Activated naive CD4-positive, alpha-beta T cell treated with anti-CD3 and anti-CD28 coated beads, Interleukin-2, amount 10 ng/mL, durations not matched to agents 7 days and 5 days (primary cell): Measurements from ENCODE around the gene DNLZ.
A peak's percentile ranks its signal among the peaks of the same experiment; 100 is the strongest.
"Not testable (repeated sequence)": the region's sequence is repeated elsewhere in the genome, so short reads cannot be mapped to it uniquely, and the experiment has no call there.

ENCODE experiments used
- CTCF ChIA-PET: fragments of 350-600 bp; sonication (Branson Sonifier 250); formaldehyde crosslinking; loops from one replicate; lab custom pipeline; 2021; ENCODE audit warnings: antibody characterized with exemption; lab: Charles Lee
- DNase-seq: peaks from one replicate; pipeline ENCODE4 v3.0.0-alpha.2; 2020
- H3K27ac Mint-ChIP-seq: one replicate; pipeline ENCODE4 v1.8.0; 2021; ENCODE audit warnings: mild to moderate bottlenecking, moderate library complexity, mixed read lengths
- H3K27me3 Mint-ChIP-seq: one replicate; pipeline ENCODE4 v1.8.0; 2021; ENCODE audit warnings: mild to moderate bottlenecking, mixed read lengths
- H3K36me3 Mint-ChIP-seq: one replicate; pipeline ENCODE4 v1.8.0; 2021; ENCODE audit warnings: mixed read lengths
- H3K4me1 Mint-ChIP-seq: one replicate; pipeline ENCODE4 v1.8.0; 2021; ENCODE audit warnings: mixed read lengths
- H3K4me3 Mint-ChIP-seq: one replicate; pipeline ENCODE4 v1.8.0; 2021; ENCODE audit warnings: mild to moderate bottlenecking, moderate library complexity, mixed read lengths
- H3K9me3 Mint-ChIP-seq: one replicate; pipeline ENCODE4 v1.8.0; 2021; ENCODE audit warnings: mixed read lengths

The DNLZ gene

GRCh38 chr9:136363106-136363948 is at the start of gene DNLZ:
DNLZ (minus strand) TSS chr9:136363744; CDS start chr9:136363714, 30 bp downstream.
- peak; percentile 96 for DNase-seq
- peaks cover 4% of the 10 kb centered on the region for H3K27me3 Mint-ChIP-seq
- H3K9me3 Mint-ChIP-seq, result no peaks in the 10 kb centered on the region
- peaks cover 9% of the 10 kb centered on the region for H3K4me1 Mint-ChIP-seq
- peak within 1 kb of the TSS; percentile 82 for H3K4me3 Mint-ChIP-seq
- H3K36me3 Mint-ChIP-seq, result no peaks in the 10 kb centered on the region
- H3K27ac Mint-ChIP-seq, result peak within 1 kb of the TSS; percentile 92
- CTCF ChIA-PET, result interaction anchor here (0.6 to 1.6 kb wide), 6 partner anchors 9 to 125 kb away, joined by 3 to 5 read pairs (median 3); no protein-coding TSS in a partner anchor

- Mint-ChIP-seq H3K36me3 (peaks cover 38% of the 10 kb centered on the region), H3K4me3 (no peak overlapping the region), H3K4me1 (peaks cover 45% of the 10 kb centered on the region), H3K9me3 (no peaks in the 10 kb centered on the region), H3K27ac (no peak overlapping the region), H3K27me3 (no peaks in the 10 kb centered on the region)
- CTCF ChIA-PET, result interaction anchor here (1.1 kb wide), 1 partner anchor 12 kb away, joined by 3 read pairs; no protein-coding TSS in a partner anchor
- no peak for DNase-seq
Measured at GRCh38 chr9:136412962-136413361, 49.4 kb upstream of the DNLZ start.

- Mint-ChIP-seq H3K4me1 (peaks cover 56% of the 10 kb centered on the region), H3K36me3 (peaks cover 40% of the 10 kb centered on the region), H3K4me3 (peak overlapping the region; percentile 87), H3K9me3 (no peaks in the 10 kb centered on the region), H3K27me3 (no peaks in the 10 kb centered on the region), H3K27ac (peak overlapping the region; percentile 92)
- DNase-seq, result no peak
- CTCF ChIA-PET, result no interaction called here
Measured at GRCh38 chr9:136411378-136411777, 47.8 kb upstream of the DNLZ start.

GRCh38 chr9:136410500-136411287 is 47.1 kb upstream of the DNLZ start, which contains the start of the genes ENTR1 and PMPCA:
ENTR1 (minus strand) TSS chr9:136410614; CDS start chr9:136410397, 217 bp downstream.
PMPCA (plus strand) TSS chr9:136410658; CDS start chr9:136410669, 11 bp downstream.
- no peaks in the 10 kb centered on the region for H3K9me3 Mint-ChIP-seq
- H3K27ac Mint-ChIP-seq, result peak within 1 kb of the TSS; percentile 92
- CTCF ChIA-PET, result interaction anchor here (1.0 kb wide), 1 partner anchor 10 kb away, joined by 5 read pairs; the partner anchor contains the start of gene SNAPC4
- peak within 1 kb of the TSS; percentile 87 for H3K4me3 Mint-ChIP-seq
- peak; percentile 96 for DNase-seq
- peaks cover 43% of the 10 kb centered on the region for H3K36me3 Mint-ChIP-seq
- H3K4me1 Mint-ChIP-seq, result peaks cover 59% of the 10 kb centered on the region
- H3K27me3 Mint-ChIP-seq, result no peaks in the 10 kb centered on the region

GRCh38 chr9:136409557-136410455 is 46.3 kb upstream of the DNLZ start:
- Mint-ChIP-seq H3K36me3 (peaks cover 50% of the 10 kb centered on the region), H3K27ac (peak overlapping the region; percentile 89), H3K27me3 (no peaks in the 10 kb centered on the region), H3K4me3 (peak overlapping the region; percentile 87), H3K4me1 (peaks cover 68% of the 10 kb centered on the region), H3K9me3 (no peaks in the 10 kb centered on the region)
- peak; percentile 55 for DNase-seq
- CTCF ChIA-PET, result interaction anchor here (1.0 kb wide), 1 partner anchor 9 kb away, joined by 5 read pairs; the partner anchor contains the start of gene SNAPC4

- Mint-ChIP-seq H3K27me3 (no peaks in the 10 kb centered on the region), H3K36me3 (peaks cover 49% of the 10 kb centered on the region), H3K4me3 (peak overlapping the region; percentile 21), H3K4me1 (peaks cover 79% of the 10 kb centered on the region), H3K9me3 (no peaks in the 10 kb centered on the region), H3K27ac (no peak overlapping the region)
- CTCF ChIA-PET, result no interaction called here
- DNase-seq, result peak; percentile 28
Measured at GRCh38 chr9:136407911-136408310, 44.4 kb upstream of the DNLZ start.

- Mint-ChIP-seq H3K4me1 (peaks cover 83% of the 10 kb centered on the region), H3K36me3 (peaks cover 52% of the 10 kb centered on the region)
- H3K4me3 Mint-ChIP-seq, DNase-seq, H3K27me3 Mint-ChIP-seq, H3K27ac Mint-ChIP-seq, H3K9me3 Mint-ChIP-seq, CTCF ChIA-PET: not testable (repeated sequence)
Measured at GRCh38 chr9:136407061-136407460, 43.5 kb upstream of the DNLZ start.

- H3K4me3 Mint-ChIP-seq, H3K27me3 Mint-ChIP-seq, CTCF ChIA-PET, H3K9me3 Mint-ChIP-seq, DNase-seq, H3K27ac Mint-ChIP-seq: not testable (repeated sequence)
- peaks cover 57% of the 10 kb centered on the region for H3K36me3 Mint-ChIP-seq
- peaks cover 81% of the 10 kb centered on the region for H3K4me1 Mint-ChIP-seq
Measured at GRCh38 chr9:136405904-136406303, 42.4 kb upstream of the DNLZ start.

- H3K27me3 Mint-ChIP-seq, result no peaks in the 10 kb centered on the region
- DNase-seq, result no peak
- H3K4me1 Mint-ChIP-seq, result peaks cover 82% of the 10 kb centered on the region
- H3K9me3 Mint-ChIP-seq, result no peaks in the 10 kb centered on the region
- peaks cover 57% of the 10 kb centered on the region for H3K36me3 Mint-ChIP-seq
- H3K27ac Mint-ChIP-seq, result peak overlapping the region; percentile 88
- H3K4me3 Mint-ChIP-seq, result no peak overlapping the region
- CTCF ChIA-PET, result no interaction called here
Measured at GRCh38 chr9:136405481-136405880, 41.9 kb upstream of the DNLZ start.

- H3K4me1 Mint-ChIP-seq, result peaks cover 81% of the 10 kb centered on the region
- peak overlapping the region; percentile 40 for H3K4me3 Mint-ChIP-seq
- H3K36me3 Mint-ChIP-seq, result peaks cover 57% of the 10 kb centered on the region
- peak overlapping the region; percentile 88 for H3K27ac Mint-ChIP-seq
- CTCF ChIA-PET, result interaction anchor here (0.6 to 1.1 kb wide), 2 partner anchors 80 to 95 kb away, joined by 3 read pairs; no protein-coding TSS in a partner anchor
- H3K27me3 Mint-ChIP-seq, result no peaks in the 10 kb centered on the region
- no peak for DNase-seq
- H3K9me3 Mint-ChIP-seq, result no peaks in the 10 kb centered on the region
Measured at GRCh38 chr9:136404801-136405136, 41.2 kb upstream of the DNLZ start.

GRCh38 chr9:136403915-136404800 is 40.6 kb upstream of the DNLZ start:
- CTCF ChIA-PET, result interaction anchor here (0.9 to 1.2 kb wide), 3 partner anchors 31 to 81 kb away, joined by 3 read pairs; partner anchors contain the start of gene DNLZ
- peak; percentile 60 for DNase-seq
- H3K4me1 Mint-ChIP-seq, result peaks cover 78% of the 10 kb centered on the region

GRCh38 chr9:136403538-136403914 is 40.0 kb upstream of the DNLZ start:
- H3K4me1 Mint-ChIP-seq, result peaks cover 78% of the 10 kb centered on the region

More at GRCh38 chr9:136403915-136404800, 40.6 kb upstream of the DNLZ start:
- no peaks in the 10 kb centered on the region for H3K9me3 Mint-ChIP-seq
- H3K27me3 Mint-ChIP-seq, result no peaks in the 10 kb centered on the region
- H3K27ac Mint-ChIP-seq, result peak overlapping the region; percentile 88
- H3K36me3 Mint-ChIP-seq, result peaks cover 58% of the 10 kb centered on the region
- H3K4me3 Mint-ChIP-seq, result peak overlapping the region; percentile 40

More at GRCh38 chr9:136403538-136403914, 40.0 kb upstream of the DNLZ start:
- H3K4me3 Mint-ChIP-seq, result peak overlapping the region; percentile 40
- H3K27me3 Mint-ChIP-seq, result no peaks in the 10 kb centered on the region
- CTCF ChIA-PET, result interaction anchor here (0.9 to 1.2 kb wide), 3 partner anchors 32 to 135 kb away, joined by 3 read pairs; partner anchors contain the start of gene DNLZ
- peak; percentile 81 for DNase-seq
- H3K9me3 Mint-ChIP-seq, result no peaks in the 10 kb centered on the region
- peaks cover 56% of the 10 kb centered on the region for H3K36me3 Mint-ChIP-seq
- peak overlapping the region; percentile 88 for H3K27ac Mint-ChIP-seq
